H1 (cell line): ENCODE results near the gene ZNFX1. TPM values are rescaled to one million over a fixed set of nuclear protein-coding genes. Genes with fewer than 3 reads are reported as not detected.

Experiments
- CTCF ChIA-PET: fragments of 300-600 bp; sonication (Branson Sonifier 250); formaldehyde crosslinking; loops from one replicate; lab custom pipeline; 2021; ENCODE audit not compliant: partially characterized antibody; lab: Charles Lee
- POLR2A ChIA-PET: fragments of 300-600 bp; sonication (Branson Sonifier 250); formaldehyde crosslinking; loops from one replicate; lab custom pipeline; 2021; ENCODE audit warnings: inconsistent platforms; ENCODE audit not compliant: partially characterized antibody; lab: Charles Lee
- DNase-seq, 2 experiments: peaks; one replicate each; pipeline versions ENCODE4 v3.0.0 to v3.0.0-alpha.2; 2010 to 2022; ENCODE audit warnings: low spot score in 2 of 2, low read depth in 1 of 2, mixed read lengths in 1 of 2
- FAIRE-seq: peaks from 2 replicates; lab custom pipeline; 2011; peaks lifted over from hg19 to GRCh38; lab: Jason Lieb, UNC
- H2AFZ ChIP-seq: 2 replicates; pipeline ENCODE4 v1.8.1; 2012; ENCODE audit warnings: low read length, inconsistent platforms
- H2AK5ac ChIP-seq: 2 replicates; pipeline ENCODE4 v1.6.1; 2013; ENCODE audit warnings: low read depth, low read length
- H2BK120ac ChIP-seq: replicated peaks from 2 replicates; pipeline ENCODE3; 2013; ENCODE audit warnings: low read depth, low read length, inconsistent platforms
- H2BK12ac ChIP-seq: 2 replicates; pipeline ENCODE4 v1.6.1; 2013; ENCODE audit warnings: low read depth, low read length
- H2BK15ac ChIP-seq: 2 replicates; pipeline ENCODE4 v1.6.1; 2013; ENCODE audit warnings: low read length
- H2BK20ac ChIP-seq: 2 replicates; pipeline ENCODE4 v1.6.1; 2013; ENCODE audit warnings: low read length
- H2BK5ac ChIP-seq: 2 replicates; pipeline ENCODE4 v1.6.1; 2013; ENCODE audit warnings: low read depth, low read length
- H3K14ac ChIP-seq: 2 replicates; pipeline ENCODE4 v1.6.1; 2013; ENCODE audit warnings: inconsistent platforms; ENCODE audit not compliant: insufficient read length
- H3K18ac ChIP-seq: 2 replicates; pipeline ENCODE4 v1.6.1; 2013; ENCODE audit warnings: low read length; ENCODE audit errors: extremely low read depth
- H3K23ac ChIP-seq: 2 replicates; pipeline ENCODE4 v1.6.1; 2013; ENCODE audit warnings: inconsistent platforms; ENCODE audit not compliant: insufficient read length
- H3K23me2 ChIP-seq: 2 replicates; pipeline ENCODE4 v1.6.1; 2013; ENCODE audit warnings: low read depth, low read length
- H3K27ac ChIP-seq: 2 replicates; pipeline ENCODE4 v1.6.1; 2011; ENCODE audit warnings: low read depth, low read length, inconsistent platforms
- H3K27me3 ChIP-seq, 4 experiments: replicated peaks in 1 of 4; 1 replicate in 1 of 4; 2 replicates in 3 of 4; pipeline versions ENCODE4 v1.6.1 to v1.8.1; 2011 to 2013; ENCODE audit warnings: low read length in 3 of 4, mild to moderate bottlenecking in 3 of 4, inconsistent platforms in 2 of 4, mixed read lengths in 2 of 4, moderate library complexity in 1 of 4; ENCODE audit not compliant: control insufficient read depth in 3 of 4, insufficient read depth in 3 of 4; ENCODE audit errors: extremely low read depth in 1 of 4
- H3K36me3 ChIP-seq, 4 experiments: 2 replicates each; pipeline versions ENCODE4 v1.6.1 to v1.8.1; 2011 to 2013; ENCODE audit warnings: mild to moderate bottlenecking in 4 of 4, low read length in 3 of 4, moderate library complexity in 2 of 4, control low read depth in 1 of 4, inconsistent platforms in 1 of 4; ENCODE audit not compliant: insufficient read depth in 4 of 4, control insufficient read depth in 2 of 4
- H3K4ac ChIP-seq: replicated peaks from 2 replicates; pipeline ENCODE3; 2013; ENCODE audit warnings: low read length, low read depth, mixed read lengths, inconsistent platforms; ENCODE audit not compliant: insufficient read length
- H3K4me1 ChIP-seq, 4 experiments: replicated peaks in 1 of 4; 1 replicate in 1 of 4; 2 replicates in 3 of 4; pipeline versions ENCODE4 v1.6.1 to v1.8.1; 2011 to 2013; ENCODE audit warnings: low read length in 3 of 4, inconsistent platforms in 2 of 4, mixed read lengths in 1 of 4; ENCODE audit not compliant: insufficient read depth in 4 of 4, control insufficient read depth in 3 of 4
- H3K4me2 ChIP-seq, 2 experiments: 2 replicates each; pipeline versions ENCODE4 v1.6.1 to v1.8.1; 2011 to 2013; ENCODE audit warnings: low read depth in 2 of 2, low read length in 2 of 2, control low read depth in 1 of 2, inconsistent platforms in 1 of 2, mild to moderate bottlenecking in 1 of 2; ENCODE audit not compliant: insufficient read depth in 1 of 2
- H3K4me3 ChIP-seq, 4 experiments: fragments of 200-600, 300-600 bp in 1 of 4; sonication (generic), shearing (Covaris generic), sonication (Bioruptor Twin) in 1 of 4; 2 replicates each; pipeline versions ENCODE4 v1.5.1 to v1.8.1; 2011 to 2016; ENCODE audit warnings: low read length in 4 of 4, low read depth in 3 of 4, control low read depth in 2 of 4, inconsistent platforms in 2 of 4, mild to moderate bottlenecking in 2 of 4, mixed read lengths in 1 of 4, moderate library complexity in 1 of 4; ENCODE audit not compliant: insufficient read depth in 2 of 4; ENCODE audit errors: extremely low read depth in 1 of 4
- H3K56ac ChIP-seq: replicated peaks from 2 replicates; pipeline ENCODE3; 2013; ENCODE audit warnings: low read depth, mild to moderate bottlenecking, mixed read lengths, low read length, inconsistent platforms; ENCODE audit not compliant: insufficient read length
- H3K79me1 ChIP-seq: 2 replicates; pipeline ENCODE4 v1.6.1; 2013; ENCODE audit warnings: low read depth, low read length, control low read depth
- H3K79me2 ChIP-seq, 2 experiments: 2 replicates each; pipeline versions ENCODE4 v1.6.1 to v1.8.1; 2012 to 2013; ENCODE audit warnings: low read length in 2 of 2, mild to moderate bottlenecking in 2 of 2, inconsistent platforms in 1 of 2; ENCODE audit not compliant: insufficient read depth in 2 of 2, control insufficient read depth in 1 of 2
- H3K9ac ChIP-seq, 4 experiments: replicated peaks in 1 of 4; 1 replicate in 1 of 4; 2 replicates in 3 of 4; pipeline versions ENCODE4 v1.6.1 to v1.8.1; 2011 to 2013; ENCODE audit warnings: low read depth in 3 of 4, low read length in 3 of 4, control low read depth in 2 of 4, mild to moderate bottlenecking in 2 of 4, moderate library complexity in 2 of 4, inconsistent platforms in 1 of 4; ENCODE audit errors: extremely low read depth in 1 of 4
- H3K9me3 ChIP-seq, 2 experiments: 2 replicates each; pipeline versions ENCODE4 v1.6.1 to v1.8.1; 2012 to 2013; ENCODE audit warnings: mild to moderate bottlenecking in 2 of 2, moderate library complexity in 2 of 2, control low read depth in 1 of 2, inconsistent platforms in 1 of 2, low read depth in 1 of 2, low read length in 1 of 2, mixed read lengths in 1 of 2; ENCODE audit not compliant: insufficient read depth in 2 of 2
- H4K20me1 ChIP-seq, 2 experiments: replicated peaks in 1 of 2; 2 replicates each; pipeline versions ENCODE3 to v1.8.1; 2011 to 2013; ENCODE audit warnings: inconsistent platforms in 2 of 2, low read length in 2 of 2, mild to moderate bottlenecking in 1 of 2; ENCODE audit not compliant: insufficient read depth in 2 of 2, control insufficient read depth in 1 of 2
- H4K5ac ChIP-seq: 2 replicates; pipeline ENCODE4 v1.6.1; 2013; ENCODE audit warnings: low read length, low read depth, mixed read lengths, inconsistent platforms; ENCODE audit not compliant: insufficient read length
- H4K8ac ChIP-seq: 2 replicates; pipeline ENCODE4 v1.8.0; 2013; ENCODE audit warnings: mild to moderate bottlenecking, moderate library complexity, low read length, inconsistent platforms; ENCODE audit not compliant: insufficient read depth; ENCODE audit errors: extremely low read depth
- H4K91ac ChIP-seq: replicated peaks from 2 replicates; pipeline ENCODE3; 2013; ENCODE audit warnings: low read length, mixed read lengths, inconsistent platforms; ENCODE audit not compliant: insufficient read length
- BCL11A ChIP-seq, 2 experiments: IDR thresholded peaks; one replicate each; pipeline ENCODE4 v1.6.1; 2011; ENCODE audit warnings: low read depth in 2 of 2, low read length in 2 of 2, mild to moderate bottlenecking in 2 of 2
- BRCA1 ChIP-seq: IDR thresholded peaks from 2 replicates; pipeline ENCODE4 v1.6.1; 2012; ENCODE audit warnings: low read depth, low read length, improper control_type of control experiment
- CTCF ChIP-seq, 3 experiments: IDR thresholded peaks; 1 replicate in 2 of 3; 2 replicates in 1 of 3; pipeline versions ENCODE4 v1.5.1 to v1.6.1; 2011; ENCODE audit warnings: low read length in 3 of 3, mild to moderate bottlenecking in 3 of 3, inconsistent platforms in 2 of 3, low read depth in 1 of 3, moderate library complexity in 1 of 3; ENCODE audit not compliant: insufficient read depth in 1 of 3; ENCODE audit errors: control extremely low read depth in 1 of 3
- EGR1 ChIP-seq: IDR thresholded peaks from 2 replicates; pipeline ENCODE4 v1.6.1; 2011; ENCODE audit warnings: low read depth, low read length, borderline replicate concordance
- FOSL1 ChIP-seq: IDR thresholded peaks from 2 replicates; pipeline ENCODE4 v1.6.1; 2011; ENCODE audit warnings: mild to moderate bottlenecking, low read depth, low read length, moderate library complexity; ENCODE audit not compliant: insufficient read depth
- KDM4A ChIP-seq: IDR thresholded peaks from one replicate; pipeline ENCODE4 v1.7.1; 2012; ENCODE audit warnings: low read depth, mild to moderate bottlenecking, moderate library complexity, low read length, inconsistent platforms; ENCODE audit not compliant: severe bottlenecking
- MAX ChIP-seq: IDR thresholded peaks from 2 replicates; pipeline ENCODE4 v1.6.1; 2012; ENCODE audit warnings: inconsistent platforms
- NANOG ChIP-seq: IDR thresholded peaks from 2 replicates; pipeline ENCODE4 v1.6.1; 2011; ENCODE audit warnings: low read length, low read depth, mild to moderate bottlenecking, inconsistent platforms; ENCODE audit not compliant: insufficient read depth, poor library complexity, severe bottlenecking
- POLR2A ChIP-seq, 2 experiments: IDR thresholded peaks; 1 replicate in 1 of 2; 2 replicates in 1 of 2; pipeline ENCODE4 v1.6.1; 2011; ENCODE audit warnings: low read depth in 2 of 2, low read length in 2 of 2, mild to moderate bottlenecking in 2 of 2; ENCODE audit errors: control extremely low read depth in 1 of 2
- SAP30 ChIP-seq: fragments of 300-600 bp; sonication (generic); IDR thresholded peaks from 2 replicates; pipeline ENCODE4 v1.7.1; 2012; ENCODE audit warnings: low read length, moderate library complexity, mild to moderate bottlenecking, inconsistent platforms; ENCODE audit not compliant: insufficient read depth, insufficient replicate concordance
- WGBS, 2 experiments: shearing (Covaris generic) in 1 of 2; methylation state at CpG; one replicate each; pipeline versions ENCODE4 v1.1.6 to v1.1.7; 2013 to 2015; ENCODE audit warnings: low lambda C conversion rate in 2 of 2, mixed read lengths in 2 of 2, inconsistent platforms in 1 of 2, low coverage in 1 of 2, missing lambda C conversion rate in 1 of 2; ENCODE audit not compliant: insufficient replicate concordance in 2 of 2, insufficient coverage in 1 of 2, insufficient read length in 1 of 2; ENCODE audit errors: extremely low coverage in 1 of 2, missing lambda C conversion rate in 1 of 2; 5-methylcytosine and 5-hydroxymethylcytosine counted together
- polyA plus RNA-seq, 7 experiments: library from polyadenylated mRNA; depleted of rRNA in 3 of 7; stranded (reverse) in 5 of 7; unstranded in 2 of 7; fragments of >200 nt in 5 of 7; fragments of 200-250 nt in 2 of 7; gene quantifications; 1 replicate in 5 of 7; 2 replicates in 1 of 7; 4 replicates in 1 of 7; pipeline versions ENCODE4 v1.2.1 to v1.2.3, GENCODE V29; 2011 to 2013; ENCODE audit warnings: missing spikeins in 2 of 7, mixed read lengths in 2 of 7
- total RNA-seq: library from RNA; stranded (reverse); fragmentation: NEBNext Ultra II Directional; extraction: Animal tissue kit (Norgen Biotek cat#: 25700); gene quantifications from 2 replicates; pipeline ENCODE4 v1.2.1, GENCODE V29; 2021

Gene ZNFX1
- total and polyA plus RNA-seq, 2 of the 8 experiments (the other 6 are each of a cell fraction or from before 2014, with no cell fraction given) = 3.1 to 11.3 TPM

- Histone ChIP-seq H3K4me1 (peaks cover 0 to 5% (median 3%) of the 10 kb centered on the region in 4 experiments; a peak in 2 of 7 replicates), H2BK120ac (no peak overlapping the region), H3K23me2 (peaks cover 28% of the 10 kb centered on the region), H3K9me3 (no peaks in the 10 kb centered on the region), H3K79me2 (peaks cover 39 to 66% of the 10 kb centered on the region in 2 experiments), H4K5ac (no peak overlapping the region), H2BK20ac (no peak overlapping the region), H3K14ac (no peak overlapping the region), H2BK12ac (no peak overlapping the region), H3K23ac (no peak overlapping the region), H3K4me2 (peak overlapping the region; percentile 89 to 97), H2AFZ (no peak overlapping the region), H3K27ac (no peak overlapping the region; the same call in 1 of the 2 replicates), H3K4ac (no peak overlapping the region), H4K8ac (no peak overlapping the region), H3K79me1 (peaks cover 3% of the 10 kb centered on the region), H3K56ac (peak overlapping the region; percentile 33), H2BK5ac (peak overlapping the region; percentile 19; the same call in 1 of the 2 replicates), H3K27me3 (peaks cover 0 to 1% (median 0%) of the 10 kb centered on the region in 4 experiments; a peak in 1 of 7 replicates), H3K9ac (peak overlapping the region in 2 of 4 experiments; percentile 69 to 98; a peak in 5 of 7 replicates), H2BK15ac (no peak overlapping the region), H4K91ac (peak overlapping the region; percentile 34), H3K36me3 (peaks cover 36 to 54% (median 44%) of the 10 kb centered on the region in 4 experiments), H2AK5ac (no peak overlapping the region), H3K18ac (no peak overlapping the region), H3K4me3 (peak overlapping the region; percentile 73 to 97 (median 92)), H4K20me1 (peaks cover 26 to 32% of the 10 kb centered on the region in 2 experiments)
- DNase-seq (no peak), FAIRE-seq (no peak)
- WGBS, 2 experiments = 0% methylated on average over 2 of the region's 22 CpGs; no CpG with 5 or more reads in 1 of the 2 experiments
- POLR2A ChIA-PET = interaction anchor here (0.6 to 18.5 kb wide), 26 partner anchors 10 to 328 kb away, joined by 3 to 1132 read pairs (median 3); partner anchors contain the start of genes CSE1L and DDX27
- CTCF ChIA-PET = interaction anchor here (1.8 kb wide), 1 partner anchor 31 kb away, joined by 5 read pairs; no protein-coding TSS in a partner anchor
- TF ChIP-seq EGR1 = no peak
- no peak for TF ChIP-seq MAX
- TF ChIP-seq POLR2A (IDR thresholded peaks at IDR 0.05; ENCODE audit: control extremely low read depth in 1 of 2, low read depth in 2 of 2, low read length in 2 of 2) = no peak
- TF ChIP-seq KDM4A = peak; percentile 58
- no peak for TF ChIP-seq BRCA1
- no peak for TF ChIP-seq CTCF (IDR thresholded peaks at IDR 0.05; ENCODE audit: control extremely low read depth in 1 of 3, insufficient read depth in 1 of 3, low read depth in 1 of 3, low read length in 3 of 3)
- TF ChIP-seq SAP30 = no peak
- no peak for TF ChIP-seq NANOG
- no peak for TF ChIP-seq FOSL1
- no peak for TF ChIP-seq BCL11A (IDR thresholded peaks at IDR 0.05; ENCODE audit: low read depth in 2 of 2, low read length in 2 of 2)
Observed at GRCh38 chr20:49277786-49278035, 146 bp downstream of the ZNFX1 start.
